Transverse colon (tissue), 4 donors: Measurements from ENCODE around the gene DCAF11. TPM values are rescaled to one million over a fixed set of nuclear protein-coding genes. Genes with fewer than 3 reads are reported as not detected.
"Not testable (repeated sequence)": the region's sequence is repeated elsewhere in the genome, so short reads cannot be mapped to it uniquely, and the experiment has no call there.

Source experiments
- DNase-seq: peaks from one replicate; pipeline ENCODE4 v3.0.0-alpha.2; 2019
- H3K27ac ChIP-seq, 4 donors: fragments of 200-600 bp; sonication (generic); 2 replicates each; pipeline ENCODE4 v1.5.1; 2016 to 2018; ENCODE audit warnings: inconsistent platforms in 4 of 4
- H3K27me3 ChIP-seq: fragments of 200-600 bp; sonication (generic); 2 replicates; pipeline ENCODE4 v1.5.1; 2017; ENCODE audit warnings: inconsistent platforms
- H3K36me3 ChIP-seq, 4 donors: fragments of 200-600 bp; sonication (generic); 2 replicates each; pipeline ENCODE4 v1.5.1; 2017 to 2019; ENCODE audit warnings: inconsistent platforms in 4 of 4
- H3K4me1 ChIP-seq, 4 donors: fragments of 200-600 bp; sonication (generic); 2 replicates each; pipeline ENCODE4 v1.5.1; 2017 to 2020; ENCODE audit warnings: inconsistent platforms in 4 of 4
- H3K4me3 ChIP-seq, 4 donors: fragments of 200-600 bp; sonication (generic); 1 replicate in 1 of 4; 2 replicates in 3 of 4; pipeline versions ENCODE4 v1.5.1 to v1.6.1; 2017 to 2019; ENCODE audit warnings: inconsistent platforms in 4 of 4
- H3K9me3 ChIP-seq, 2 donors: fragments of 200-600 bp; sonication (generic); 2 replicates each; pipeline ENCODE4 v1.5.1; 2017 to 2019; ENCODE audit warnings: inconsistent platforms in 2 of 2
- EP300 ChIP-seq: sonication (generic); formaldehyde crosslinking; IDR thresholded peaks from one replicate; pipeline ENCODE4 v1.6.1; 2017; ENCODE audit warnings: antibody characterized with exemption, low read depth
- POLR2A ChIP-seq: fragments of 450-650 bp; IDR thresholded peaks from one replicate; pipeline ENCODE4 v1.6.1; 2016; ENCODE audit warnings: antibody characterized with exemption, mild to moderate bottlenecking, moderate library complexity
- POLR2AphosphoS5 ChIP-seq, 3 donors: sonication (generic); formaldehyde crosslinking; IDR thresholded peaks; one replicate each; pipeline ENCODE4 v1.6.1; 2016; ENCODE audit warnings: antibody characterized with exemption in 3 of 3
- WGBS, 2 donors: methylation state at CpG; one replicate each; pipeline ENCODE4 v1.1.5; 2018; ENCODE audit warnings: low coverage in 1 of 2; 5-methylcytosine and 5-hydroxymethylcytosine counted together
- in situ Hi-C, 4 donors: fragments of 200-750 bp; cut with MboI; loops; one replicate each; pipeline versions ENCODE4 v1.15.0 to v1.15.1; 2017; ENCODE audit warnings: low sequenced_read_pairs in 3 of 4, low pct_ligation_motif_present in 1 of 4, low pct_unique_long_range_greater_than_20kb in 1 of 4
- intact Hi-C: fragments of 100-400 bp; cut with DNase I; formaldehyde crosslinking; loops from one replicate; pipeline ENCODE4 v1.15.1; 2023; ENCODE audit warnings: low total_unique reads
- total RNA-seq, 4 donors: library from RNA; depleted of rRNA; stranded (reverse); fragments of >200 nt; gene quantifications; one replicate each; pipeline ENCODE4 v1.1.0, GENCODE V29; 2016
- TF ChIP-seq, protein P1 (sequence below), 5 experiments: fragments of 200-600 bp in 3 of 5; fragments of 450-650 bp in 2 of 5; sonication (generic) in 3 of 5; IDR thresholded peaks; 1 replicate in 2 of 5; 2 replicates in 3 of 5; pipeline ENCODE4 v1.5.1; 2016 to 2017; ENCODE audit warnings: antibody characterized with exemption in 5 of 5, inconsistent platforms in 3 of 5, mild to moderate bottlenecking in 2 of 5, moderate library complexity in 1 of 5

DCAF11 gene
- total RNA-seq, 4 donors from 2014 or later: 86.4 to 267 (median 198) TPM

GRCh38 chr14:24100982-24101494, 13.5 kb upstream of the DCAF11 start:
- H3K4me1 ChIP-seq: no peaks in the 10 kb centered on the region
- TF ChIP-seq EP300 (no peak), POLR2A (no peak), POLR2AphosphoS5 (IDR thresholded peaks at IDR 0.05) (no peak)
- TF ChIP-seq, protein P1, sequence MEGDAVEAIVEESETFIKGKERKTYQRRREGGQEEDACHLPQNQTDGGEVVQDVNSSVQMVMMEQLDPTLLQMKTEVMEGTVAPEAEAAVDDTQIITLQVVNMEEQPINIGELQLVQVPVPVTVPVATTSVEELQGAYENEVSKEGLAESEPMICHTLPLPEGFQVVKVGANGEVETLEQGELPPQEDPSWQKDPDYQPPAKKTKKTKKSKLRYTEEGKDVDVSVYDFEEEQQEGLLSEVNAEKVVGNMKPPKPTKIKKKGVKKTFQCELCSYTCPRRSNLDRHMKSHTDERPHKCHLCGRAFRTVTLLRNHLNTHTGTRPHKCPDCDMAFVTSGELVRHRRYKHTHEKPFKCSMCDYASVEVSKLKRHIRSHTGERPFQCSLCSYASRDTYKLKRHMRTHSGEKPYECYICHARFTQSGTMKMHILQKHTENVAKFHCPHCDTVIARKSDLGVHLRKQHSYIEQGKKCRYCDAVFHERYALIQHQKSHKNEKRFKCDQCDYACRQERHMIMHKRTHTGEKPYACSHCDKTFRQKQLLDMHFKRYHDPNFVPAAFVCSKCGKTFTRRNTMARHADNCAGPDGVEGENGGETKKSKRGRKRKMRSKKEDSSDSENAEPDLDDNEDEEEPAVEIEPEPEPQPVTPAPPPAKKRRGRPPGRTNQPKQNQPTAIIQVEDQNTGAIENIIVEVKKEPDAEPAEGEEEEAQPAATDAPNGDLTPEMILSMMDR (IDR thresholded peaks at IDR 0.05): no peak
- in situ Hi-C loops (no loop called here), intact Hi-C loops (loop anchor here (10.0 kb wide), 1 partner anchor 54 kb away; no protein-coding TSS in a partner anchor)
- no peak overlapping the region for H3K27ac ChIP-seq
- no peak for DNase-seq
- H3K9me3 ChIP-seq: no peaks in the 10 kb centered on the region
- no peak overlapping the region for H3K4me3 ChIP-seq
- WGBS, 2 donors: 93% methylated on average over 3 of the region's 3 CpGs; no CpG with 5 or more reads in 1 of the 2 donors
- H3K27me3 ChIP-seq: no peaks in the 10 kb centered on the region
- peaks cover 0 to 9% (median 0%) of the 10 kb centered on the region in 4 donors for H3K36me3 ChIP-seq

DNA sequence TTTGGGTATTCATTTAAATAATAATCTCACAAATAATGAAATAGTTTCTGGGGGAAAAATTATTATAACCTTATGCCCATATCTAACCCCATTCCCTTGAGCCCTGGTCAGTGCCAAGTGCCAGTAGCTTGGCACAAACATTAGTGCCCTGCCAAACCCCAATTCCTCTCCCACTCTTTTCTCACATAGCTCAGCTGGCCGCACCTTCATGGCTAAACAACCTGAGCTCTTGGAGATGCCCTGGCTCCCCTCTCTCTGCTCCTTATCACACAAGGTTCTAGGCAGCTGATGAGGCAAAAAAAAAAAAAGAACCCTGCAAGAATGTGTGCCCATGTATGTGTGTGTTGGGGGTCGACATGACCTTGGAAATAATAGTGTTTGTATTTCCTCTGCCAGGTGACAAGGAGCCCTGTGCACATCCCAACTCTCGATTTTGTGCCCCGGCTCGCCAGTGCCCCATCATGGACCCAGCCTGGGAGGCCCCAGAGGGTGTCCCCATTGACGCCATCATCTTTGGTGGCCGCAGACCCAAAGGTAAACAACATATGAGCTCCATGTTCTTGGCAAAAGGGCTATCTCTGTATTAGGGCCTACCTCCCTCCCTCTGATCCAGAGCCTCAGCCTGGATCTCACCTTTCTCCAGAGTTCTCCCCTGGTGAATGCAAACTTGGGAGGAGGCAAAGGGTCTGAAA, 12.1 kb upstream of the DCAF11 start:
- WGBS, 2 donors: 64 to 95% methylated on average over 2 to 7 of the region's 7 CpGs
- Histone ChIP-seq H3K27me3 (no peaks in the 10 kb centered on the region), H3K4me1 (no peaks in the 10 kb centered on the region), H3K27ac (no peak overlapping the region), H3K4me3 (no peak overlapping the region), H3K9me3 (no peaks in the 10 kb centered on the region), H3K36me3 (peaks cover 0 to 9% (median 0%) of the 10 kb centered on the region in 4 donors)
- in situ Hi-C loops (no loop called here), intact Hi-C loops (loop anchor here (10.0 kb wide), 1 partner anchor 52 kb away; no protein-coding TSS in a partner anchor)
- DNase-seq: no peak
- TF ChIP-seq, protein P1 (IDR thresholded peaks at IDR 0.05): no peak
- TF ChIP-seq POLR2A (no peak), POLR2AphosphoS5 (IDR thresholded peaks at IDR 0.05) (no peak), EP300 (no peak)

GRCh38 chr14:24103451-24103850, 11.1 kb upstream of the DCAF11 start:
- in situ Hi-C loops (no loop called here), intact Hi-C loops (loop anchor here (10.0 kb wide), 1 partner anchor 51 kb away; no protein-coding TSS in a partner anchor)
- Histone ChIP-seq H3K9me3 (no peaks in the 10 kb centered on the region), H3K27ac (no peak overlapping the region), H3K4me3 (no peak overlapping the region), H3K4me1 (peaks cover 0 to 2% (median 0%) of the 10 kb centered on the region in 4 donors), H3K36me3 (peaks cover 0 to 9% (median 0%) of the 10 kb centered on the region in 4 donors), H3K27me3 (no peaks in the 10 kb centered on the region)
- 95% methylated on average over 12 of the region's 13 CpGs; no CpG with 5 or more reads in 1 of the 2 donors for WGBS, 2 donors
- no peak for TF ChIP-seq POLR2A
- TF ChIP-seq, protein P1 (IDR thresholded peaks at IDR 0.05): no peak
- no peak for TF ChIP-seq EP300
- TF ChIP-seq POLR2AphosphoS5 (IDR thresholded peaks at IDR 0.05): no peak
- DNase-seq: no peak

- H3K27ac ChIP-seq, H3K9me3 ChIP-seq, in situ Hi-C loops, DNase-seq, H3K4me3 ChIP-seq, H3K27me3 ChIP-seq, H3K36me3 ChIP-seq: not testable (repeated sequence)
- WGBS, 2 donors: 84 to 86% methylated on average over 3 to 8 of the region's 8 CpGs
- peaks cover 0 to 19% (median 8%) of the 10 kb centered on the region in 4 donors for H3K4me1 ChIP-seq
- intact Hi-C loops: loop anchor here (5.0 to 10.0 kb wide), 2 partner anchors 43 to 49 kb away; no protein-coding TSS in a partner anchor
Observed at GRCh38 chr14:24105609-24106239, 8.9 kb upstream of the DCAF11 start.
